Suprapubic skin (tissue), 3 donors: Measurements from ENCODE around the gene VEGFA.

Source experiments
- POLR2AphosphoS5 ChIP-seq, 3 donors: sonication (generic); formaldehyde crosslinking; IDR thresholded peaks; one replicate each; pipeline ENCODE4 v1.6.1; 2017; ENCODE audit warnings: antibody characterized with exemption in 3 of 3
- TF ChIP-seq, protein P1 (sequence below), 2 donors: fragments of 200-600 bp in 1 of 2; fragments of 450-650 bp in 1 of 2; sonication (generic) in 1 of 2; IDR thresholded peaks; one replicate each; pipeline ENCODE4 v1.5.1; 2016 to 2019; ENCODE audit warnings: antibody characterized with exemption in 2 of 2, mild to moderate bottlenecking in 1 of 2, moderate library complexity in 1 of 2

DNA sequence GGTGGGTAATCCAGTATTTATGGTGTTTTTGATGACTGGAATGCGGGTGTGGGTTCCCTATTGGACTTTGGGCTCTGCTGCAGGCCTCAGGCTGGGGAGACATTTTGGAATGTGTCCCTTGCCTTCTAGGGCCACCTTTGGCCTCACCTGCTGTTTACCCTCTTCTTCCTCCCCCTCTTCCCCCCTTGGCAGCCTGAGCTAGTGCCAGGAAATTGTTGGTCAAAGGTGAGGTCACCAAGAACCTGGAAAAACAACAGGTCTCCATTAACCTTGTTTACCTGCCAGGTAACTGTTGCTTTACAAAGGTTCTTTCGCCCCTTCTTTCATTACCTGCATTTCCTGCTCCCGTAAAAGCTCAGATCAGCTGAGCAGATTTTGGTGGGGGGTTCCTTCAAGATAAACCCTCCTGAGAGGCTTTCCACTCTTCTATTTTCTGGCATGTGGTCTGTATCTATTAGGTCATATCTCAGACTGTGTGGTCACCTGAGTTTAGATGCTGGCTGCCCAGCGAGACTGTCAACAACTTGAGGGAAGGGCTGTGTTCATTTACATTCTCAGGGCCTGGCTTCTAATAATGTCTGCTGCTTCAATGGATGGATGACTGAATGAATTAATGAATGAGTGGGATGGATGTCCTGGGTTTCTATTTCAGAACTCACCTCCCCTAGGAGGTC lies 34.7 kb downstream of the VEGFA start:
- TF ChIP-seq, protein P1, sequence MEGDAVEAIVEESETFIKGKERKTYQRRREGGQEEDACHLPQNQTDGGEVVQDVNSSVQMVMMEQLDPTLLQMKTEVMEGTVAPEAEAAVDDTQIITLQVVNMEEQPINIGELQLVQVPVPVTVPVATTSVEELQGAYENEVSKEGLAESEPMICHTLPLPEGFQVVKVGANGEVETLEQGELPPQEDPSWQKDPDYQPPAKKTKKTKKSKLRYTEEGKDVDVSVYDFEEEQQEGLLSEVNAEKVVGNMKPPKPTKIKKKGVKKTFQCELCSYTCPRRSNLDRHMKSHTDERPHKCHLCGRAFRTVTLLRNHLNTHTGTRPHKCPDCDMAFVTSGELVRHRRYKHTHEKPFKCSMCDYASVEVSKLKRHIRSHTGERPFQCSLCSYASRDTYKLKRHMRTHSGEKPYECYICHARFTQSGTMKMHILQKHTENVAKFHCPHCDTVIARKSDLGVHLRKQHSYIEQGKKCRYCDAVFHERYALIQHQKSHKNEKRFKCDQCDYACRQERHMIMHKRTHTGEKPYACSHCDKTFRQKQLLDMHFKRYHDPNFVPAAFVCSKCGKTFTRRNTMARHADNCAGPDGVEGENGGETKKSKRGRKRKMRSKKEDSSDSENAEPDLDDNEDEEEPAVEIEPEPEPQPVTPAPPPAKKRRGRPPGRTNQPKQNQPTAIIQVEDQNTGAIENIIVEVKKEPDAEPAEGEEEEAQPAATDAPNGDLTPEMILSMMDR (IDR thresholded peaks at IDR 0.05) = no peak
- TF ChIP-seq POLR2AphosphoS5 (IDR thresholded peaks at IDR 0.05) = no peak
